Heart right ventricle (tissue), 16 donors: ENCODE measurements around the gene AFF1. TPM values are rescaled to one million over a fixed set of nuclear protein-coding genes. Genes with fewer than 3 reads are reported as not detected.
"Not testable (repeated sequence)": the region's sequence is repeated elsewhere in the genome, so short reads cannot be mapped to it uniquely, and the experiment has no call there.

Experiments used
- ATAC-seq, 8 donors: fragments of 200-7000 bp; cut with Tn5 transposase; one replicate each; pipeline ENCODE4 v1.9.1; 2020; ENCODE audit warnings: mild to moderate bottlenecking in 8 of 8, moderate library complexity in 8 of 8, moderate number of reproducible peaks in 1 of 8
- DNase-seq, 2 donors: peaks; one replicate each; pipeline ENCODE4 v3.0.0-alpha.2; 2020
- H3K27ac ChIP-seq, 10 donors: fragments of 200-600 bp; sonication (generic) in 2 of 10; one replicate each; pipeline versions ENCODE4 v1.5.0 to v1.8.0; 2020 to 2022; ENCODE audit warnings: mild to moderate bottlenecking in 3 of 10
- H3K27me3 ChIP-seq, 7 donors: fragments of 200-600 bp; one replicate each; pipeline ENCODE4 v1.8.0; 2021 to 2022; ENCODE audit warnings: mild to moderate bottlenecking in 2 of 7
- H3K36me3 ChIP-seq, 9 donors: fragments of 200-600 bp; sonication (generic) in 1 of 9; one replicate each; pipeline versions ENCODE4 v1.5.0 to v1.8.0; 2020 to 2022; ENCODE audit warnings: mild to moderate bottlenecking in 2 of 9
- H3K4me1 ChIP-seq, 9 donors: fragments of 200-600 bp; sonication (generic) in 1 of 9; one replicate each; pipeline versions ENCODE4 v1.5.0 to v1.8.0; 2020 to 2022; ENCODE audit warnings: mild to moderate bottlenecking in 4 of 9
- H3K4me3 ChIP-seq, 10 donors: fragments of 200-600 bp; sonication (generic) in 2 of 10; one replicate each; pipeline versions ENCODE4 v1.5.0 to v1.8.0; 2020 to 2022; ENCODE audit warnings: mild to moderate bottlenecking in 7 of 10, moderate library complexity in 2 of 10
- H3K9me3 ChIP-seq, 11 donors: fragments of 200-600 bp in 10 of 11; sonication (generic) in 2 of 11; one replicate each; pipeline versions ENCODE4 v1.5.0 to v1.8.0; 2013 to 2022; ENCODE audit warnings: mild to moderate bottlenecking in 2 of 11, control low read depth in 1 of 11, moderate library complexity in 1 of 11
- CTCF ChIP-seq, 9 donors: fragments of 200-600 bp; sonication (generic) in 2 of 9; IDR thresholded peaks; one replicate each; pipeline versions ENCODE4 v1.5.0 to v1.8.0; 2021 to 2022; ENCODE audit warnings: antibody characterized with exemption in 9 of 9, mild to moderate bottlenecking in 5 of 9, moderate library complexity in 1 of 9
- WGBS, 2 donors: extraction: QIAGEN DNeasy Blood & Tissue Kit; methylation state at CpG; one replicate each; pipeline ENCODE4 v1.1.7; 2013; ENCODE audit warnings: inconsistent platforms in 1 of 2; 5-methylcytosine and 5-hydroxymethylcytosine counted together
- intact Hi-C, 10 donors: fragments of 100-400 bp; cut with DNase I; formaldehyde crosslinking; loops; one replicate each; pipeline versions ENCODE4 v1.11.1 to v1.14.2; 2022
- polyA plus RNA-seq, 2 donors: library from polyadenylated mRNA; stranded (reverse); fragments of 200-250 nt; gene quantifications; one replicate each; pipeline ENCODE4 v1.2.3, GENCODE V29; 2013
- total RNA-seq, 10 donors: library from RNA; stranded (reverse); fragmentation: NEBNext Ultra II Directional in 3 of 10; extraction: Animal tissue kit (Norgen Biotek cat#: 25700) in 3 of 10; gene quantifications; one replicate each; pipeline versions ENCODE4 v1.2.1 to v1.2.4, GENCODE V29; 2021 to 2023
- donor health status: Arrhythmogenic right ventricular cardiomyopathy.
- donor health status: ischemic (EF 13 %, LVEDD 7.1; RV severe dilation, severe dysfunction).
- donor health status: healthy with polysubstance abuse.
- donor health status: DM: no; HTN: yes; CAD: no.
- donor health status: DM: no; HTN: no; CAD: no.
- donor health status: ischemic (EF 25% LVEDD 6.9; RV normal size, moderate dysfunction).
- donor health status: ischemic (EF 25% LVEDD 5.7; RV mildly dilated, moderate dysfunction).
- donor health status: healthy.
- donor health status: DM: yes; HTN: yes; CAD: no.
- donor health status: Ischemic cardiomyopathy.
- donor health status: ischemic (EF 35%, LVEDD 5.7; RV mildly dilated, moderate dysfunction).
- donor health status: nonischemic (EF 11% LVEDD 7.7; RV severe dilation, severe dysfunction).
- donor health status: DM: yes; HTN: yes; CAD: no.
- donor health status: PGD.
- donor health status: ischemic (EF 29% LVEDD 5.4; RV normal size, mild dysfunction).
- donor health status: nonischemic (EF 23%, LVEDD 6.1; RV moderate dilation, normal function).

Gene AFF1
- total and polyA plus RNA-seq, 12 donors, result 44.4 to 90.2 (median 74.5) TPM

GRCh38 chr4:86981789-86982188 lies 47.0 kb downstream of the AFF1 start:
- H3K4me3 ChIP-seq, result no peak overlapping the region
- intact Hi-C loops, result loop anchor here in 1 of 10 donors (5.0 kb wide), 1 partner anchor 1796 kb away; no protein-coding TSS in a partner anchor
- peak overlapping the region in 1 of 10 donors; percentile 82 for H3K27ac ChIP-seq
- WGBS, 2 donors, result 78 to 92% methylated on average over 5 of the region's 5 CpGs
- peak in 7 of 8 donors; percentile 47 to 81 (median 60) for ATAC-seq
- peaks cover 0 to 31% (median under 1%) of the 10 kb centered on the region in 9 donors for H3K4me1 ChIP-seq
- no peak for DNase-seq
- H3K27me3 ChIP-seq, result no peaks in the 10 kb centered on the region
- H3K9me3 ChIP-seq, result no peaks in the 10 kb centered on the region
- peaks cover 0 to 8% (median 0%) of the 10 kb centered on the region in 9 donors for H3K36me3 ChIP-seq
- no peak for TF ChIP-seq CTCF (IDR thresholded peaks at IDR 0.05)

DNA sequence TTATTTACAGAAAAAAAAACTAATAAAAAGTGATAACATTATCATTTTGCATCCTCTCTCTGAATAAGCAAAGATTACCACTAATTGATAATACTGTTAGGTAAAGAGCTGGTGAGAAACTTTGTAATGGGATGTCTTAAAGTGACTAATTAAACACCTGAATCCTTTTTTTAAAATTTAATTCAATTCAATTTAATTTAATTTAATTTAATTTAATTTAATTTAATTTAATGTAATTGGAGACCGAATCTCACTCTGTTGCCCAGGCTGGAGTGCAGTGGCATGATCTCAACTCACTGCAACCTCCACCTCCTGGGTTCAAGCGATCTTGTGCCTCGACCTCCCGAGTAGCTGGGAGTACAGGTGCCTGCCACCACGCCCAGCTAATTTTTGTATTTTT lies 51.0 kb downstream of the AFF1 start:
- H3K27ac ChIP-seq, H3K4me3 ChIP-seq, H3K9me3 ChIP-seq, DNase-seq, intact Hi-C loops, H3K36me3 ChIP-seq, ATAC-seq, H3K27me3 ChIP-seq: not testable (repeated sequence)
- peaks cover 0 to 20% (median 0%) of the 10 kb centered on the region in 9 donors for H3K4me1 ChIP-seq
- 99% methylated on average over 5 of the region's 5 CpGs for WGBS, 2 donors

DNA sequence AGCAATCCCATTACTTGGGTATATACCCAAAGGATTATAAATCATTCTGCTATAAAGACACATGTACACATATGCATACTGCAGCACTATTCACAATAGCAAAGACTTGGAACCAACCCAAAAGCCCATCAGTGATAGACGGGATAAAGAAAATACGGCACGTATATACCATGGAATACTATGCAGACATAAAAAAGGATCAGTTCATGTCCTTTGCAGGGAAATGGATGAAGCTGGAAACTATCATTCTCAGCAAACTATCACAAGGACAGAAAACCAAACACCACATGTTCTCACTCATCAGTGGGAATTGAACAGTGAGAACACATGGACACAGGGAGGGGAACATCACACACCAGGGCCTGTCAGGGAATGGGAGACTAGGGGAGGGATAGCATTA lies 54.8 kb downstream of the AFF1 start:
- intact Hi-C loops, result loop anchor here in 1 of 10 donors (10.0 kb wide), 1 partner anchor 45 kb away; no protein-coding TSS in a partner anchor
- not testable (repeated sequence) for H3K27ac ChIP-seq, DNase-seq, H3K27me3 ChIP-seq, H3K4me3 ChIP-seq, H3K9me3 ChIP-seq, ATAC-seq, H3K36me3 ChIP-seq
- WGBS, 2 donors, result 95 to 99% methylated on average over 3 of the region's 3 CpGs
- H3K4me1 ChIP-seq, result peaks cover 0 to 15% (median 8%) of the 10 kb centered on the region in 9 donors

DNA sequence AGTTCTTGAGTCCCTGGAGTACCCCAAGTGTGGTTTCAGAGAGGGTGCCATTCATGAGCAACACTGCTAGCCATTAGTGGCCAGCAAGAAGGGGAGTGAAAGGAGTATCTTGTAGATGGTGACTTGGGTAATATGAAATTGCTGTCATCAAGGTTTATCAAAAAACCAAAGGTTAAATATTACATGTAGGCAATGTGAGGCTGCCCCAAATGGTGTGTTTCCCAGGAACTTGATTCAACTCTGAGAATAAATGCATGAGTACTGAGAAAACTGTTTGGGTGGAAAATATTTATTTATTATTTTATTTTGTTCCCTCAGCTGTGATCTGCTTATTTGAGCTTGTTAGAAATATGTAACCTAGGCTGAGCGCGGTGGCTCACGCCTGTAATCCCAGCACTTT lies 55.7 kb downstream of the AFF1 start:
- intact Hi-C loops, result loop anchor here in 1 of 10 donors (10.0 kb wide), 1 partner anchor 46 kb away; no protein-coding TSS in a partner anchor
- peaks cover 0 to 15% (median 8%) of the 10 kb centered on the region in 9 donors for H3K4me1 ChIP-seq
- no peak overlapping the region for H3K27ac ChIP-seq
- H3K4me3 ChIP-seq, result no peak overlapping the region
- WGBS, 2 donors, result 98 to 100% methylated on average over 3 of the region's 3 CpGs
- DNase-seq (no peak), ATAC-seq (no peak)
- H3K36me3 ChIP-seq, result peaks cover 0 to 4% (median 0%) of the 10 kb centered on the region in 9 donors
- H3K27me3 ChIP-seq, result no peaks in the 10 kb centered on the region
- no peak for TF ChIP-seq CTCF (IDR thresholded peaks at IDR 0.05)
- no peaks in the 10 kb centered on the region for H3K9me3 ChIP-seq

GRCh38 chr4:86991994-86992393 lies 57.2 kb downstream of the AFF1 start:
- DNase-seq (no peak), ATAC-seq (no peak)
- Histone ChIP-seq H3K27ac (no peak overlapping the region), H3K27me3 (no peaks in the 10 kb centered on the region), H3K36me3 (peaks cover 0 to 4% (median 0%) of the 10 kb centered on the region in 9 donors), H3K4me1 (peaks cover 0 to 15% (median 8%) of the 10 kb centered on the region in 9 donors), H3K4me3 (no peak overlapping the region), H3K9me3 (no peaks in the 10 kb centered on the region)
- TF ChIP-seq CTCF (IDR thresholded peaks at IDR 0.05), result no peak
- 37 to 63% methylated on average over 1 of the region's 1 CpG for WGBS, 2 donors
- intact Hi-C loops, result loop anchor here in 1 of 10 donors (10.0 kb wide), 1 partner anchor 47 kb away; no protein-coding TSS in a partner anchor
